Pulmonary artery endothelial cell (primary cell): ENCODE data around the gene ANTXR2. TPM values are rescaled to one million over a fixed set of nuclear protein-coding genes. Genes with fewer than 3 reads are reported as not detected.
"Not testable (repeated sequence)": the region's sequence is repeated elsewhere in the genome, so short reads cannot be mapped to it uniquely, and the experiment has no call there.

Experiments
- DNase-seq: peaks from one replicate; pipeline ENCODE4 v3.0.0-alpha.2; 2011; ENCODE audit warnings: low read depth, low spot score
- total RNA-seq: library from RNA; depleted of rRNA; stranded (reverse); fragments of >200 nt; gene quantifications from 2 replicates; pipeline ENCODE4 v1.2.3, GENCODE V29; 2014

The ANTXR2 gene
- total RNA-seq, 1 donor from 2014 or later: 30.3 TPM

GRCh38 chr4:79991601-79992000, 81.4 kb downstream of the ANTXR2 start:
- DNase-seq: no peak

- not testable (repeated sequence) for DNase-seq
These were observed 81.9 kb downstream of the ANTXR2 start for GRCh38 chr4:79991100-79991499.

GRCh38 chr4:79987401-79987800, 85.6 kb downstream of the ANTXR2 start:
- DNase-seq: no peak

GRCh38 chr4:79983431-79983830, 89.6 kb downstream of the ANTXR2 start:
- DNase-seq: no peak

GRCh38 chr4:79982601-79983322, 90.3 kb downstream of the ANTXR2 start:
- peak; percentile 66 for DNase-seq

GRCh38 chr4:79980448-79980847, 92.6 kb downstream of the ANTXR2 start:
- DNase-seq: no peak

- DNase-seq: no peak
These were observed 93.1 kb downstream of the ANTXR2 start for GRCh38 chr4:79979785-79980437.

GRCh38 chr4:79977131-79977840, 95.7 kb downstream of the ANTXR2 start:
- no peak for DNase-seq

- DNase-seq: no peak
These were observed 108.4 kb downstream of the ANTXR2 start for GRCh38 chr4:79964400-79965211.

GRCh38 chr4:79964020-79964399, 109.0 kb downstream of the ANTXR2 start:
- no peak for DNase-seq

- DNase-seq: no peak
These were observed 113.4 kb downstream of the ANTXR2 start for GRCh38 chr4:79959652-79960051.

GRCh38 chr4:79958466-79959264, 114.4 kb downstream of the ANTXR2 start:
- DNase-seq: no peak

- DNase-seq: no peak
These were observed 123.9 kb downstream of the ANTXR2 start for GRCh38 chr4:79949178-79949577.

GRCh38 chr4:79948739-79949138, 124.3 kb downstream of the ANTXR2 start:
- no peak for DNase-seq

- DNase-seq: no peak
These were observed 124.8 kb downstream of the ANTXR2 start for GRCh38 chr4:79948261-79948660.

GRCh38 chr4:79947386-79947785, 125.6 kb downstream of the ANTXR2 start:
- no peak for DNase-seq

- DNase-seq: no peak
These were observed 137.8 kb downstream of the ANTXR2 start for GRCh38 chr4:79935274-79935673.

GRCh38 chr4:79934660-79935059, 138.4 kb downstream of the ANTXR2 start:
- DNase-seq: no peak

- DNase-seq: no peak
These were observed 145.1 kb downstream of the ANTXR2 start for GRCh38 chr4:79927931-79928330.

- DNase-seq: no peak
These were observed 149.7 kb downstream of the ANTXR2 start for GRCh38 chr4:79923281-79923680.

GRCh38 chr4:79922011-79922410, 151.0 kb downstream of the ANTXR2 start:
- DNase-seq: no peak
